Testis (tissue), 3 donors: ENCODE results near the gene PHOSPHO1. TPM values are rescaled to one million over a fixed set of nuclear protein-coding genes. Genes with fewer than 3 reads are reported as not detected.

Source experiments
- DNase-seq: peaks from one replicate; pipeline ENCODE4 v3.0.0-alpha.2; 2019
- H3K27ac ChIP-seq, 2 donors: fragments of 200-600 bp; sonication (generic); one replicate each; pipeline ENCODE4 v1.5.1; 2019
- H3K27me3 ChIP-seq: fragments of 200-600 bp; sonication (generic); one replicate; pipeline ENCODE4 v1.5.1; 2019
- H3K36me3 ChIP-seq: fragments of 200-600 bp; sonication (generic); one replicate; pipeline ENCODE4 v1.5.1; 2017; ENCODE audit warnings: low read depth; ENCODE audit errors: missing control alignments
- H3K4me1 ChIP-seq: fragments of 200-600 bp; sonication (generic); one replicate; pipeline ENCODE4 v1.5.1; 2019
- H3K4me3 ChIP-seq, 2 donors: fragments of 200-600 bp; sonication (generic); one replicate each; pipeline ENCODE4 v1.5.1; 2017 to 2019
- H3K9me3 ChIP-seq: fragments of 200-600 bp; sonication (generic); one replicate; pipeline ENCODE4 v1.5.1; 2017
- POLR2A ChIP-seq: fragments of 450-650 bp; IDR thresholded peaks from one replicate; pipeline ENCODE4 v1.6.1; 2017; ENCODE audit warnings: antibody characterized with exemption, mild to moderate bottlenecking, moderate library complexity
- WGBS, 2 donors: methylation state at CpG; one replicate each; pipeline ENCODE4 v1.1.5; 2018; 5-methylcytosine and 5-hydroxymethylcytosine counted together
- intact Hi-C: fragments of 100-400 bp; cut with DNase I; formaldehyde crosslinking; loops from one replicate; pipeline ENCODE4 v1.15.1; 2023; ENCODE audit warnings: low total_unique reads
- polyA plus RNA-seq: library from polyadenylated mRNA; stranded (reverse); fragments of 350-450 nt; fragmentation: Illumina TruSeq; extraction: RNeasy Lipid Tissue Mini Kit (QIAGEN cat#74804); gene quantifications from one replicate; pipeline ENCODE4 v1.2.3, GENCODE V29; 2014; ENCODE audit warnings: low read depth, low replicate concordance; ENCODE audit not compliant: insufficient read depth
- total RNA-seq, 2 donors: library from RNA; depleted of rRNA; stranded (reverse); fragments of >200 nt; gene quantifications; one replicate each; pipeline ENCODE4 v1.2.3, GENCODE V29; 2016
- TF ChIP-seq, protein P1 (sequence below), 3 experiments: fragments of 450-650 bp in 2 of 3; fragments of 200-600 bp in 1 of 3; sonication (generic) in 1 of 3; IDR thresholded peaks; one replicate each; pipeline ENCODE4 v1.5.1; 2016 to 2019; ENCODE audit warnings: antibody characterized with exemption in 3 of 3, mild to moderate bottlenecking in 2 of 3, moderate library complexity in 1 of 3

The PHOSPHO1 gene
- total and polyA plus RNA-seq, 3 donors from 2014 or later = 35.4 to 138 (median 99.5) TPM

DNA sequence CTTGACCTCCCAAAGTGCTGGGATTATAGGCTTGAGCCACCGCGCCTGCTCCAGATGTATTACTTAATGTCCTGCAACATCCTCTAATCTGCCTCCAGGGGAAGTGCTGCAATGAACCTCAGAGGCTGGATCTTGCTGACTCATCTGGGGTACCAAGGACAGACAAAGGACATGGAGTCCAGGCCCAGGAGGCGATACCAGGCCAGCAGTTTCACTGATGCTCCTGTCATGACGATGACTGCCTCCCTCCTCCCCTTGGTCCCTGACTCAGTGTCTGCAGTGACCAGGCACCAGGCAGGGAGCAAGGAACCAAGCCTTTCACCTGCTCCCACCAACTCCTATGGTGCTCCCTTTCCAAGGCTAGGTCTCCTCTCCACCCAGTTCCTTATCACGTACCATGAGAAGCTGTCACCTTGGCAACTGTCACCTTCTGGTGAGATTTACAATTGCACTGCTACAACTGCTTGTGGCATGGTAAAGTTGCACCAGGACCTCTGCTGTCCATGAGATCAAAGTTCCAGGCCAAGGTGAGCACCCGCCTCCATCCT, 21.6 kb upstream of the PHOSPHO1 start:
- no peaks in the 10 kb centered on the region for H3K4me1 ChIP-seq
- 85 to 91% methylated on average over 6 of the region's 6 CpGs for WGBS, 2 donors
- H3K36me3 ChIP-seq = no peaks in the 10 kb centered on the region
- intact Hi-C loops = no loop called here
- H3K27me3 ChIP-seq = no peaks in the 10 kb centered on the region
- no peaks in the 10 kb centered on the region for H3K9me3 ChIP-seq
- TF ChIP-seq, protein P1, sequence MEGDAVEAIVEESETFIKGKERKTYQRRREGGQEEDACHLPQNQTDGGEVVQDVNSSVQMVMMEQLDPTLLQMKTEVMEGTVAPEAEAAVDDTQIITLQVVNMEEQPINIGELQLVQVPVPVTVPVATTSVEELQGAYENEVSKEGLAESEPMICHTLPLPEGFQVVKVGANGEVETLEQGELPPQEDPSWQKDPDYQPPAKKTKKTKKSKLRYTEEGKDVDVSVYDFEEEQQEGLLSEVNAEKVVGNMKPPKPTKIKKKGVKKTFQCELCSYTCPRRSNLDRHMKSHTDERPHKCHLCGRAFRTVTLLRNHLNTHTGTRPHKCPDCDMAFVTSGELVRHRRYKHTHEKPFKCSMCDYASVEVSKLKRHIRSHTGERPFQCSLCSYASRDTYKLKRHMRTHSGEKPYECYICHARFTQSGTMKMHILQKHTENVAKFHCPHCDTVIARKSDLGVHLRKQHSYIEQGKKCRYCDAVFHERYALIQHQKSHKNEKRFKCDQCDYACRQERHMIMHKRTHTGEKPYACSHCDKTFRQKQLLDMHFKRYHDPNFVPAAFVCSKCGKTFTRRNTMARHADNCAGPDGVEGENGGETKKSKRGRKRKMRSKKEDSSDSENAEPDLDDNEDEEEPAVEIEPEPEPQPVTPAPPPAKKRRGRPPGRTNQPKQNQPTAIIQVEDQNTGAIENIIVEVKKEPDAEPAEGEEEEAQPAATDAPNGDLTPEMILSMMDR (IDR thresholded peaks at IDR 0.05) = no peak
- TF ChIP-seq POLR2A = no peak
- no peak for DNase-seq
- H3K27ac ChIP-seq = no peak overlapping the region
- no peak overlapping the region for H3K4me3 ChIP-seq

DNA sequence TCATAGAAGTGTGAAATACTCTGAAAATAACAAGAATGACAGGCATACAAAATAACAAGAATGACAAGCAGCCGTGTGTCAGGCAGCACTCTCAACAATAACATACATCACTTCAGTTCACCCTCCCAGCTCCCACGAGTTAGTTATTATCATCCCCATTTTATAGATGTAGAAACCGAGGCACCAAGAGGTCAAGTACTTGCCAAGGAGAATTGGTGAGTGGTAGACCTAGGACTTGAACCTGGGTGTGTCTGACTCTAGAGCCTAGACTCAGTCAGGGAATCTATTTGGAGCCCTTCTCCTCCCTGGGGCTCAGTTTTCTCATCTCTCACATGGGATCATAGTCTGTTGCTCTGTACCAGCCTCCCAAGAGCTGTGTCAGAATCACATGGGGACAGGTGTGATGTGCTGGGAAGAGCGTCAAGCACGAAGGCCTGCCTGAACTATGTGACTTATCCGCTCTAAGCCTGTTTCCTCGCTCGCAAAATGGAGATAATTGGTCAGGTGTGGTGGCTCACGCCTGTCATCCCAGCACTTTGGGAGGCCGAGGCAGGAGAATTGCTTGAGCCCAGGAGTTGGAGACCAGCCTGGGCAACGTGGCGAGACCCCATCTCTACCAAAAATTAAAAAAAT, 19.4 kb upstream of the PHOSPHO1 start:
- H3K27me3 ChIP-seq = no peaks in the 10 kb centered on the region

DNA sequence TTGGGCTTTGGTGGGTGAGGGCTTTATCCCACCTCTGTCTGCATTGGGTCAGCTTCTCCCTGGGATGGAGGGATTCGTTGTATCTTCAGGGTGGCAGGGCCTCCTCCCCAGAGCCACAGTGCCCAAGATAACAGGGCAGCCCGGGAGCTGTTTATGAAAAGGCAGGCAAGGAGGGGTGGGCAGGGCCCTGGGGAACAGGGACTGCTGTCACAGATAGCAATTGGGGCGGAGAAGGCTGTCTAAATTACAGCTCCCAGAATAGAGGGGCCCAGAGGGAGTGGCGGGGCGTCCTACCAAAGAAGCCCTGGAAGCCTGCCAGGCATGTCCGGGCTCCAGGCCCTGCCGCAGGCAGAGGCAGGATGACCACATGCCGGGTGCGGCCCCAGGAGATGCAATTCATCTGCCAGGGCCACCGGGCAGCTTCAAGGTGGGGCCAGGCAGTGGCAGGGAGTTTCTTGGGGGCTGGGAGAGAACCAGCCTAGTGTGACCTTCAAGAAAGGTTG, 18.8 kb upstream of the PHOSPHO1 start:
- Histone ChIP-seq H3K27me3 (no peaks in the 10 kb centered on the region), H3K9me3 (no peaks in the 10 kb centered on the region), H3K36me3 (no peaks in the 10 kb centered on the region), H3K4me3 (no peak overlapping the region), H3K4me1 (no peaks in the 10 kb centered on the region), H3K27ac (no peak overlapping the region)
- intact Hi-C loops = no loop called here
- WGBS, 2 donors = 26 to 56% methylated on average over 10 of the region's 10 CpGs
- TF ChIP-seq, protein P1 (IDR thresholded peaks at IDR 0.05) = no peak
- TF ChIP-seq POLR2A = no peak
- peak; percentile 27 for DNase-seq

More for the DNA sequence above, 19.4 kb upstream of the PHOSPHO1 start:
- WGBS, 2 donors = 85 to 93% methylated on average over 12 of the region's 12 CpGs
- Histone ChIP-seq H3K9me3 (no peaks in the 10 kb centered on the region), H3K36me3 (no peaks in the 10 kb centered on the region), H3K4me1 (no peaks in the 10 kb centered on the region), H3K4me3 (no peak overlapping the region), H3K27ac (no peak overlapping the region)
- intact Hi-C loops = no loop called here
- TF ChIP-seq POLR2A = no peak
- TF ChIP-seq, protein P1 (IDR thresholded peaks at IDR 0.05) = no peak
- no peak for DNase-seq

DNA sequence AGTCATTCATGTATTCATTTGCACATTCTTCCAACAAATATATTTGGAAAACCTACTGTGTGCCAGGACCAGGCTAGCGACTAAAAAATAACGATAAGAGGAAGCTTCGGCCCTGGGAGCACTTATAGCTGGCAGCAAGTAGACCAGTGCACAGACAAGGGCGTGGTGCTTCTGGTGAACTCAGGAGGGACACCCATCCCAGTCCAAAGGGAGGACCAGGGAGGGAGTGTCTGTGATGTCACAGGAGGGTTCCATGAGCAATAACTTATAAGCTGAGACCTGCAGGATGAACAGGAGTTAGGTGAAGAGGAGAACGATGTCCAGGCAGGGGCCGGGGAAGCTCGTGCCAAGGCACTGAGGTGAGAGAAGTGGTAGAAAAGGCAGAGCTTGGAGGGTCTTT, 17.4 kb upstream of the PHOSPHO1 start:
- TF ChIP-seq, protein P1 (IDR thresholded peaks at IDR 0.05) = no peak
- no peak for TF ChIP-seq POLR2A
- Histone ChIP-seq H3K36me3 (no peaks in the 10 kb centered on the region), H3K4me3 (no peak overlapping the region), H3K4me1 (no peaks in the 10 kb centered on the region), H3K9me3 (no peaks in the 10 kb centered on the region), H3K27ac (no peak overlapping the region), H3K27me3 (no peaks in the 10 kb centered on the region)
- no peak for DNase-seq
- intact Hi-C loops = no loop called here
- WGBS, 2 donors = 93 to 94% methylated on average over 7 of the region's 7 CpGs

DNA sequence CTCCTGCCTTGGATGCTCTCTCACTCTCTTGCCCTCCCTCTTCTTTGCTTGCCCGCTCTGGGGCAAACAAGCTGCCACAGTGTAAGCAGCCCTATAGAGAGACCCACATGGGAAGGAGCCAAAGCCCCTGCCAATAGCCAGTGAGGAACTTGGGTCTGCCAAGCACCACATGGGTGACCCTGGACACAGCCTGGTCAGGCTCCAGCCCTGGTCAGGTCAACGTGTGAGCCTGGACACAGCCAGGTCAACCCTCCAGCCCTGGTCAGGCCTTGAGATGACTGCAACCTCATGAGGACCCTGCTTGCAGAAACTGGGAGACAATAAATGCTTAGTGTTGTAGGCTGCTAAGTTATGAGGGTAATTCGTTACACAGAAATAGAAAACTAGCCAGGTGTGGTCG, 14.3 kb upstream of the PHOSPHO1 start:
- Histone ChIP-seq H3K9me3 (no peaks in the 10 kb centered on the region), H3K4me3 (no peak overlapping the region), H3K4me1 (no peaks in the 10 kb centered on the region), H3K27ac (no peak overlapping the region), H3K27me3 (no peaks in the 10 kb centered on the region), H3K36me3 (no peaks in the 10 kb centered on the region)
- TF ChIP-seq, protein P1 (IDR thresholded peaks at IDR 0.05) = no peak
- TF ChIP-seq POLR2A = no peak
- no peak for DNase-seq
- 84 to 88% methylated on average over 3 to 4 of the region's 4 CpGs for WGBS, 2 donors
- intact Hi-C loops = no loop called here
